ENCODE measurements around the gene SRSF10.

GRCh38 chr1:23980728-23981070 is 572 bp upstream of the SRSF10 start:
- TF ChIP-seq, protein P1, sequence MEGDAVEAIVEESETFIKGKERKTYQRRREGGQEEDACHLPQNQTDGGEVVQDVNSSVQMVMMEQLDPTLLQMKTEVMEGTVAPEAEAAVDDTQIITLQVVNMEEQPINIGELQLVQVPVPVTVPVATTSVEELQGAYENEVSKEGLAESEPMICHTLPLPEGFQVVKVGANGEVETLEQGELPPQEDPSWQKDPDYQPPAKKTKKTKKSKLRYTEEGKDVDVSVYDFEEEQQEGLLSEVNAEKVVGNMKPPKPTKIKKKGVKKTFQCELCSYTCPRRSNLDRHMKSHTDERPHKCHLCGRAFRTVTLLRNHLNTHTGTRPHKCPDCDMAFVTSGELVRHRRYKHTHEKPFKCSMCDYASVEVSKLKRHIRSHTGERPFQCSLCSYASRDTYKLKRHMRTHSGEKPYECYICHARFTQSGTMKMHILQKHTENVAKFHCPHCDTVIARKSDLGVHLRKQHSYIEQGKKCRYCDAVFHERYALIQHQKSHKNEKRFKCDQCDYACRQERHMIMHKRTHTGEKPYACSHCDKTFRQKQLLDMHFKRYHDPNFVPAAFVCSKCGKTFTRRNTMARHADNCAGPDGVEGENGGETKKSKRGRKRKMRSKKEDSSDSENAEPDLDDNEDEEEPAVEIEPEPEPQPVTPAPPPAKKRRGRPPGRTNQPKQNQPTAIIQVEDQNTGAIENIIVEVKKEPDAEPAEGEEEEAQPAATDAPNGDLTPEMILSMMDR (conservative IDR thresholded peaks at IDR 0.05; ENCODE audit: low read depth in 2 of 2), result no peak
- TF ChIP-seq EZH2phosphoT487 (IDR thresholded peaks at IDR 0.05; ENCODE audit: unreplicated experiment), result no peak

Measured in GM23338 (cell line).